NCI-H2196 (cell line): ENCODE measurements around the gene CD19.
"Not testable (repeated sequence)": the region's sequence is repeated elsewhere in the genome, so short reads cannot be mapped to it uniquely, and the experiment has no call there.

Experiments
- DNase-seq: peaks from one replicate; lab custom pipeline; 2025; ENCODE audit not compliant: unreplicated experiment; lab: John Stamatoyannopoulos, UW

The CD19 gene

GRCh38 chr16:28980330-28980729, 48.6 kb downstream of the CD19 start:
- not testable (repeated sequence) for DNase-seq

- DNase-seq = no peak
Observed at GRCh38 chr16:28980929-28981328, 49.2 kb downstream of the CD19 start.

- DNase-seq = no peak
Observed at GRCh38 chr16:28981517-28981916, 49.7 kb downstream of the CD19 start.

GRCh38 chr16:28982418-28982817, 50.6 kb downstream of the CD19 start:
- no peak for DNase-seq

GRCh38 chr16:28982949-28983348, 51.2 kb downstream of the CD19 start:
- DNase-seq = no peak

- peak; percentile 78 for DNase-seq
Observed at GRCh38 chr16:28983644-28984043, 51.9 kb downstream of the CD19 start.

- DNase-seq = no peak
Observed at GRCh38 chr16:28984091-28984490, 52.3 kb downstream of the CD19 start.

- peak; percentile 55 for DNase-seq
Observed at GRCh38 chr16:28984619-28985135, 52.9 kb downstream of the CD19 start, which contains the start of gene LAT. Gene LAT (plus strand): TSS chr16:28985052. CDS start chr16:28985418, 366 bp downstream.

GRCh38 chr16:28985211-28986041, 53.7 kb downstream of the CD19 start:
- DNase-seq = no peak

GRCh38 chr16:28986046-28986445, 54.3 kb downstream of the CD19 start:
- DNase-seq = no peak

GRCh38 chr16:28986492-28986891, 54.7 kb downstream of the CD19 start:
- no peak for DNase-seq

GRCh38 chr16:28987170-28987853, 55.5 kb downstream of the CD19 start:
- DNase-seq = no peak
